ENCODE data around the gene ZNF266. TPM values are rescaled to one million over a fixed set of nuclear protein-coding genes. Genes with fewer than 3 reads are reported as not detected.

Gene ZNF266
- total and polyA plus RNA-seq, 2 experiments from 2014 or later = 12.7 to 13.9 TPM

DNA sequence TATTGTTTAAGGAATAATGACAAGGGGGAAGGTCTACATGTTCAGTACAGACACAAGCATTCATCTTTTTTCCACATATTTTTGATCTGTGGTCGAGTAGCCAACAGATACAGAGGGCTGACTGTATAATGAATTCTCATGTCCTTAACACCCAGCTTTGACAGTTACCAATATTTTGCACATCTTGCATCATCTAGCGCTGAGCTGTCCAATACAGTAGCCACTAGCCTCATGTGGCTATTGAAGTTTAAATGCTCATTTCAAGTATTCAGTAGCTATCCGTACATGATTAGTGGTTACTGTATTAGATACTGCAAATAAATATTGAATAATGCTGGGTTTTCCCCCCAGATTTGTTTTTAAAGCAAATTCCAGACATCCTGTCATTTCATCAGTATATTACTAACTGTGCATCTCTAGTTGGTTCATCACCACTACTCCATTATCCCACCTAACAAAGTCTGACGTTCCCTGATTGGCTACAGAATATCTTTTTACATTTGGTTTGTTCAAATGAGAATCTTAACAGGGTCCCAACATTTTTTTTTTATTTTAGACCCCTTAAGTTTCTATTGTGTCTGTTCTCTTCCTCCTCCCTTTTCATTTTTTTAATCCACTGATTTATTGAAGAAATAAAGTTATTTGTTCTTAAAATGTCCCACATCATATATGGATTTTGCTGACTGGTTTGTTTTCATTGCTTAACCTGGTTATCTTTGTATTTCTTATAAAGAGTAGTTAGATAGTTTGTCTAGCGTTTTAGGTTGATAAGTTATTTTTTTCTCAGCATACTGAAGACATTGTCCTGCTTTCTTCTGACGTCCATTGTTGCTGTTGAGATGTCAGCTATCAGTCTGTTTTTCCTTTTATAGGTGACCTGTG is 64.4 kb downstream of the ZNF266 start (continued):
- TF ChIP-seq, protein P1, sequence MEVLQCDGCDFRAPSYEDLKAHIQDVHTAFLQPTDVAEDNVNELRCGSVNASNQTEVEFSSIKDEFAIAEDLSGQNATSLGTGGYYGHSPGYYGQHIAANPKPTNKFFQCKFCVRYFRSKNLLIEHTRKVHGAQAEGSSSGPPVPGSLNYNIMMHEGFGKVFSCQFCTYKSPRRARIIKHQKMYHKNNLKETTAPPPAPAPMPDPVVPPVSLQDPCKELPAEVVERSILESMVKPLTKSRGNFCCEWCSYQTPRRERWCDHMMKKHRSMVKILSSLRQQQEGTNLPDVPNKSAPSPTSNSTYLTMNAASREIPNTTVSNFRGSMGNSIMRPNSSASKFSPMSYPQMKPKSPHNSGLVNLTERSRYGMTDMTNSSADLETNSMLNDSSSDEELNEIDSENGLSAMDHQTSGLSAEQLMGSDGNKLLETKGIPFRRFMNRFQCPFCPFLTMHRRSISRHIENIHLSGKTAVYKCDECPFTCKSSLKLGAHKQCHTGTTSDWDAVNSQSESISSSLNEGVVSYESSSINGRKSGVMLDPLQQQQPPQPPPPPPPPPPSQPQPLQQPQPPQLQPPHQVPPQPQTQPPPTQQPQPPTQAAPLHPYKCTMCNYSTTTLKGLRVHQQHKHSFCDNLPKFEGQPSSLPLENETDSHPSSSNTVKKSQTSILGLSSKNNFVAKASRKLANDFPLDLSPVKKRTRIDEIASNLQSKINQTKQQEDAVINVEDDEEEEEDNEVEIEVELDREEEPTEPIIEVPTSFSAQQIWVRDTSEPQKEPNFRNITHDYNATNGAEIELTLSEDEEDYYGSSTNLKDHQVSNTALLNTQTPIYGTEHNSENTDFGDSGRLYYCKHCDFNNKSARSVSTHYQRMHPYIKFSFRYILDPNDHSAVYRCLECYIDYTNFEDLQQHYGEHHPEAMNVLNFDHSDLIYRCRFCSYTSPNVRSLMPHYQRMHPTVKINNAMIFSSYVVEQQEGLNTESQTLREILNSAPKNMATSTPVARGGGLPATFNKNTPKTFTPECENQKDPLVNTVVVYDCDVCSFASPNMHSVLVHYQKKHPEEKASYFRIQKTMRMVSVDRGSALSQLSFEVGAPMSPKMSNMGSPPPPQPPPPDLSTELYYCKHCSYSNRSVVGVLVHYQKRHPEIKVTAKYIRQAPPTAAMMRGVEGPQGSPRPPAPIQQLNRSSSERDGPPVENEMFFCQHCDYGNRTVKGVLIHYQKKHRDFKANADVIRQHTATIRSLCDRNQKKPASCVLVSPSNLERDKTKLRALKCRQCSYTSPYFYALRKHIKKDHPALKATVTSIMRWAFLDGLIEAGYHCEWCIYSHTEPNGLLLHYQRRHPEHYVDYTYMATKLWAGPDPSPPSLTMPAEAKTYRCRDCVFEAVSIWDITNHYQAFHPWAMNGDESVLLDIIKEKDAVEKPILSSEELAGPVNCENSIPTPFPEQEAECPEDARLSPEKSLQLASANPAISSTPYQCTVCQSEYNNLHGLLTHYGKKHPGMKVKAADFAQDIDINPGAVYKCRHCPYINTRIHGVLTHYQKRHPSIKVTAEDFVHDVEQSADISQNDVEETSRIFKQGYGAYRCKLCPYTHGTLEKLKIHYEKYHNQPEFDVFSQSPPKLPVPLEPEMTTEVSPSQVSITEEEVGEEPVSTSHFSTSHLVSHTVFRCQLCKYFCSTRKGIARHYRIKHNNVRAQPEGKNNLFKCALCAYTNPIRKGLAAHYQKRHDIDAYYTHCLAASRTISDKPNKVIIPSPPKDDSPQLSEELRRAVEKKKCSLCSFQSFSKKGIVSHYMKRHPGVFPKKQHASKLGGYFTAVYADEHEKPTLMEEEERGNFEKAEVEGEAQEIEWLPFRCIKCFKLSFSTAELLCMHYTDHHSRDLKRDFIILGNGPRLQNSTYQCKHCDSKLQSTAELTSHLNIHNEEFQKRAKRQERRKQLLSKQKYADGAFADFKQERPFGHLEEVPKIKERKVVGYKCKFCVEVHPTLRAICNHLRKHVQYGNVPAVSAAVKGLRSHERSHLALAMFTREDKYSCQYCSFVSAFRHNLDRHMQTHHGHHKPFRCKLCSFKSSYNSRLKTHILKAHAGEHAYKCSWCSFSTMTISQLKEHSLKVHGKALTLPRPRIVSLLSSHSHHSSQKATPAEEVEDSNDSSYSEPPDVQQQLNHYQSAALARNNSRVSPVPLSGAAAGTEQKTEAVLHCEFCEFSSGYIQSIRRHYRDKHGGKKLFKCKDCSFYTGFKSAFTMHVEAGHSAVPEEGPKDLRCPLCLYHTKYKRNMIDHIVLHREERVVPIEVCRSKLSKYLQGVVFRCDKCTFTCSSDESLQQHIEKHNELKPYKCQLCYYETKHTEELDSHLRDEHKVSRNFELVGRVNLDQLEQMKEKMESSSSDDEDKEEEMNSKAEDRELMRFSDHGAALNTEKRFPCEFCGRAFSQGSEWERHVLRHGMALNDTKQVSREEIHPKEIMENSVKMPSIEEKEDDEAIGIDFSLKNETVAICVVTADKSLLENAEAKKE (CRISPR knock-in tag; IDR thresholded peaks at IDR 0.05) = no peak
- TF ChIP-seq POLR2AphosphoS5 (IDR thresholded peaks at IDR 0.05; ENCODE audit: low read depth) (no peak), EZH2 (IDR thresholded peaks at IDR 0.05; ENCODE audit: low read depth, unreplicated experiment) (no peak), NANOG (IDR thresholded peaks at IDR 0.05; ENCODE audit: borderline replicate concordance) (no peak), JUNB (IDR thresholded peaks at IDR 0.05; ENCODE audit: unreplicated experiment) (no peak), ZNF331 (CRISPR knock-in tag; IDR thresholded peaks at IDR 0.05; ENCODE audit: low read depth) (no peak)
- TF ChIP-seq, protein P2, sequence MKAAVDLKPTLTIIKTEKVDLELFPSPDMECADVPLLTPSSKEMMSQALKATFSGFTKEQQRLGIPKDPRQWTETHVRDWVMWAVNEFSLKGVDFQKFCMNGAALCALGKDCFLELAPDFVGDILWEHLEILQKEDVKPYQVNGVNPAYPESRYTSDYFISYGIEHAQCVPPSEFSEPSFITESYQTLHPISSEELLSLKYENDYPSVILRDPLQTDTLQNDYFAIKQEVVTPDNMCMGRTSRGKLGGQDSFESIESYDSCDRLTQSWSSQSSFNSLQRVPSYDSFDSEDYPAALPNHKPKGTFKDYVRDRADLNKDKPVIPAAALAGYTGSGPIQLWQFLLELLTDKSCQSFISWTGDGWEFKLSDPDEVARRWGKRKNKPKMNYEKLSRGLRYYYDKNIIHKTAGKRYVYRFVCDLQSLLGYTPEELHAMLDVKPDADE (IDR thresholded peaks at IDR 0.05) = no peak
- TF ChIP-seq, protein P3, sequence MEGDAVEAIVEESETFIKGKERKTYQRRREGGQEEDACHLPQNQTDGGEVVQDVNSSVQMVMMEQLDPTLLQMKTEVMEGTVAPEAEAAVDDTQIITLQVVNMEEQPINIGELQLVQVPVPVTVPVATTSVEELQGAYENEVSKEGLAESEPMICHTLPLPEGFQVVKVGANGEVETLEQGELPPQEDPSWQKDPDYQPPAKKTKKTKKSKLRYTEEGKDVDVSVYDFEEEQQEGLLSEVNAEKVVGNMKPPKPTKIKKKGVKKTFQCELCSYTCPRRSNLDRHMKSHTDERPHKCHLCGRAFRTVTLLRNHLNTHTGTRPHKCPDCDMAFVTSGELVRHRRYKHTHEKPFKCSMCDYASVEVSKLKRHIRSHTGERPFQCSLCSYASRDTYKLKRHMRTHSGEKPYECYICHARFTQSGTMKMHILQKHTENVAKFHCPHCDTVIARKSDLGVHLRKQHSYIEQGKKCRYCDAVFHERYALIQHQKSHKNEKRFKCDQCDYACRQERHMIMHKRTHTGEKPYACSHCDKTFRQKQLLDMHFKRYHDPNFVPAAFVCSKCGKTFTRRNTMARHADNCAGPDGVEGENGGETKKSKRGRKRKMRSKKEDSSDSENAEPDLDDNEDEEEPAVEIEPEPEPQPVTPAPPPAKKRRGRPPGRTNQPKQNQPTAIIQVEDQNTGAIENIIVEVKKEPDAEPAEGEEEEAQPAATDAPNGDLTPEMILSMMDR (conservative IDR thresholded peaks at IDR 0.05; ENCODE audit: low read depth in 2 of 2) = no peak

Measured in GM23338 (cell line).